Measurements from ENCODE around the gene C16orf74.

- TF ChIP-seq, protein P1, sequence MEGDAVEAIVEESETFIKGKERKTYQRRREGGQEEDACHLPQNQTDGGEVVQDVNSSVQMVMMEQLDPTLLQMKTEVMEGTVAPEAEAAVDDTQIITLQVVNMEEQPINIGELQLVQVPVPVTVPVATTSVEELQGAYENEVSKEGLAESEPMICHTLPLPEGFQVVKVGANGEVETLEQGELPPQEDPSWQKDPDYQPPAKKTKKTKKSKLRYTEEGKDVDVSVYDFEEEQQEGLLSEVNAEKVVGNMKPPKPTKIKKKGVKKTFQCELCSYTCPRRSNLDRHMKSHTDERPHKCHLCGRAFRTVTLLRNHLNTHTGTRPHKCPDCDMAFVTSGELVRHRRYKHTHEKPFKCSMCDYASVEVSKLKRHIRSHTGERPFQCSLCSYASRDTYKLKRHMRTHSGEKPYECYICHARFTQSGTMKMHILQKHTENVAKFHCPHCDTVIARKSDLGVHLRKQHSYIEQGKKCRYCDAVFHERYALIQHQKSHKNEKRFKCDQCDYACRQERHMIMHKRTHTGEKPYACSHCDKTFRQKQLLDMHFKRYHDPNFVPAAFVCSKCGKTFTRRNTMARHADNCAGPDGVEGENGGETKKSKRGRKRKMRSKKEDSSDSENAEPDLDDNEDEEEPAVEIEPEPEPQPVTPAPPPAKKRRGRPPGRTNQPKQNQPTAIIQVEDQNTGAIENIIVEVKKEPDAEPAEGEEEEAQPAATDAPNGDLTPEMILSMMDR (IDR thresholded peaks at IDR 0.05): no peak
- no peak for TF ChIP-seq EZH2 (IDR thresholded peaks at IDR 0.05; ENCODE audit: borderline replicate concordance, insufficient read depth, low read depth, low read length, poor library complexity, severe bottlenecking)
Observed at GRCh38 chr16:85662976-85663830, 87.7 kb downstream of the C16orf74 start.

Data from B cell (primary cell).